Epithelial cell of proximal tubule (primary cell): ENCODE results near the gene DEUP1. TPM values are rescaled to one million over a fixed set of nuclear protein-coding genes. Genes with fewer than 3 reads are reported as not detected.
A peak's percentile ranks its signal among the peaks of the same experiment; 100 is the strongest.
"Not testable (repeated sequence)": the region's sequence is repeated elsewhere in the genome, so short reads cannot be mapped to it uniquely, and the experiment has no call there.

Experiments used
- DNase-seq: peaks from one replicate; pipeline ENCODE4 v3.0.0-alpha.2; 2011; ENCODE audit warnings: low read depth
- H3K4me3 ChIP-seq: 2 replicates; pipeline ENCODE4 v1.5.1; 2011; ENCODE audit warnings: low read depth, mild to moderate bottlenecking, low read length
- CTCF ChIP-seq: conservative IDR thresholded peaks from 2 replicates; pipeline ENCODE4 v1.5.1; 2012; ENCODE audit warnings: low read depth, mild to moderate bottlenecking, low read length
- total RNA-seq: library from RNA; depleted of rRNA; stranded (reverse); fragments of >200 nt; gene quantifications from 2 replicates; pipeline ENCODE4 v1.2.3, GENCODE V29; 2015

DEUP1 gene
- total RNA-seq, 1 donor from 2014 or later: 0.69 TPM

DNA sequence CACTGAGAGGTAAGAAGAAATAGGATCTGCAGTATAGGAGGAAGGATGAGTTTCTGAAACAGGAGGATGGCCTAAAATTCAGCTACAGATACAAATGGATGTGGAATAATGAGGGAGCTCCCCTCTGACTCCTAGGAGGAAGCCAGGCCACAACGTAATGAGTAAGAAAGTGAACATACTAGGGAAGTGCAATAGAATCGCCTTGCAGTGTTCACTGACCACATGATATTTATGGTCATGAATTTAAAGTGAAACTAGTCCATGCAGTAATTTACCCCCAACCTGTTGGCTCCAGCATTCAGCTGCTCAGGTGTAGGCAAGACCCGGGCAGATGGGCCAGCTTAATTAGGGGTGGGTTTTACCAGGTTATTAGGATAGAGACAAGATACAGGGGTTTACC, 101.7 kb downstream of the DEUP1 start:
- TF ChIP-seq CTCF: no peak
- no peak for DNase-seq
- no peak overlapping the region for H3K4me3 ChIP-seq

- not testable (repeated sequence) for H3K4me3 ChIP-seq, DNase-seq
Measured at GRCh38 chr11:93443232-93443631, 112.7 kb downstream of the DEUP1 start.

DNA sequence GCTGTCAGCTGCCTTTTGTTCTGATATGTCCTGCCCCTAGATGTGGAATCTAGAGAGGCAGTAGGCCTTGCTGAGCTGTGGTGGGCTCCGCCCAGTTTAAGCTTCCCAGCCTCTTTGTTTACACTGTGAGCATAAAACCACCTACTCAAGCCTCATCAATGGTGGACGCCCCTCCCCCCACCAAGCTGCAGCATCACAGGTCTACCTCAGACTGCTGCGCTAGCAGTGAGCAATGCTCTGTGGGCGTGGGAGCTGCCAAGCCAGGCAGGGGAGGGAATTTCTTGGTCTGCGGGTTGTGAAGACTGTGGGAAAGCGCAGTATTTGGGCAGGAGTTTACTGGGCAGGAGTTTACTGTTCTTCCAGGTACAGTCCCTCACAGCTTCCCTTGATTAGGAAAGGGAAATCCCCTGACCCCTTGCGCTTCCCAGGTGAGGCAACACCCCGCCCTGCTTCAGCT, 114.1 kb downstream of the DEUP1 start:
- no peak overlapping the region for H3K4me3 ChIP-seq
- peak; percentile 30 for DNase-seq
- no peak for TF ChIP-seq CTCF

DNA sequence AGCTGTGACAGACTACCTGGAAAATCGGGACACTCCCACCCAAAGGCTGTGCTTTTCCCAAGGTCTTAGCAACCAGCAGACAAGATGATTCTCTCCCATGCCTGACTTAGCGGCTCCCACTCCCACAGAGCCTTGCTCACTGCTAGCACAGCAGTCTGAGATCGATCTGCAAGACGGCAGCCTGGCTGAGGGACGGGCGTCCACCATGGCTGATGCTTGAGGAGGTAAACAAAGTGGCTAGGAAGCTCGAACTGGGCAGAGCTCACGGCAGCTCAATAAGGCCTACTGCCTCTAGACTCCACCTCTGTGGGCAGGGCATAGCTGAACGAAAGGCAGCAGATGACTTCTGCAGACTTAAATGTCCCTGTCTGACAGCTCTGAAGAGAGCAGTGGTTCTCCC, 127.7 kb downstream of the DEUP1 start:
- no peak overlapping the region for H3K4me3 ChIP-seq
- no peak for TF ChIP-seq CTCF
- DNase-seq: no peak

- DNase-seq, H3K4me3 ChIP-seq: not testable (repeated sequence)
Measured at GRCh38 chr11:93463666-93464065, 133.1 kb downstream of the DEUP1 start.

DNA sequence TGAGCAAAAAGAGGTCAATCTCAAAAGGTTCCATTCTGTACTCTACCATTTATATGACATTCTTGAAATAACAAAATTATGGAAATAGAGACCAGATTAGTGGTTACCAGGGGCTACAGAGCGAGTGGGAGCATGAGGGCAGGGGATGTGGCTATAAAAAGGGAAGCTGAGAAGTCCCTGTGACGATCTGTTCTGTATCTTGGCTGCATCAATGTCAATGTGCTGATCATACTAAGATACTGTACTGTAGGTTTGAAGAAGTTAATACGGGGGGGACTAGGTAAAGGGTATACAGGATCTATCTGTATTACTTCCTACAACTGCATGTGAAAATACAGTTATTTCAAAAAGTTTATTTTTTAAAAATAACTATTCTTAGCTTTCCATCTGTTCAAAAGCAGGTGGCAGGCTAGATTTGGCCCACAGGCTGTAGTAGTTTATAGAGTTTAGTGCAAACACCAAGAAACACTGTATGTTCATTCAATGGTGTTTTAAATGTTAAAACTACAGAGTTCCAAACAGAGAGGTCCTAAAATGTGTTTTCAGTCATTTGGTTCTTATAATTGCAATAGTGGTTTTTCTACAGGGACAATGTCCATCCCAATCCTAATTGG, 134.5 kb downstream of the DEUP1 start:
- no peak overlapping the region for H3K4me3 ChIP-seq
- TF ChIP-seq CTCF: no peak
- no peak for DNase-seq

DNA sequence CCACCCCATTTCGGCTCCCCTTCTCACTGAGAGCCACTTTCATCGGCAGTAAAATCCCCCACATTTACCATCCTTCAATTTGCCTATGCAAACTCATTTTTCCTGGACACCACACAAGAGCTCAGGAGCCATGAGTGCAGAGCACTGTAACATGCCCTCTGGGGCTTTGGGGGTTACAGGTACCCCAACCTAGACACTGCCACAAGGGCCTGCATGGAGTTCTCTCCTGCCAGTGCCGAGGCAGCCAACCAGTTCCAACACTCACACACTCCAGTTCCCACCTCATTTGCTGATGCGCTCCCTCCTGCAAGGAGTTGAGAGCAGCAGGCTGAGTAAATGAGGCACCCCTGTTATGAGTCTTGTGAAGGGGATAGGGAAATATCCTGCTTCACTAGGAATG, 136.5 kb downstream of the DEUP1 start:
- no peak for TF ChIP-seq CTCF
- DNase-seq: no peak
- H3K4me3 ChIP-seq: no peak overlapping the region

DNA sequence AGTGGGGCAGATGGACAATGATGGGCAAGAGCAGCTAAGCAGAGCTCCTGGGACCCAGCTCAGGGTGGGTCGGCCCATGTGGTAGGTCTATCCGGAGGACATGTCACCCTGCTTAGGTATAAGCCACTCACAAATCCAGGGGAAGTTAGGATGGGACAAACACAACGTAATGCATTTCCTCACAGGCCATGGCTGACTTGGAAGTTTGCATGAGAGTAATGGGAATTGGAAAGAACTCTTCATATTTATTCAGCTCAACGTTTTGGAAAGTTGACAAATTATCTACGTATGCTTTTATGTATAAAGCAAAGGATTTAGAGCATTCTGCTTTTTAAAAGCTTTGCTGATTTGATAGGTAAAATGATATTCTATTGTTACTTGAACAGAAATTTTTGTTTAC, 137.7 kb downstream of the DEUP1 start:
- no peak overlapping the region for H3K4me3 ChIP-seq
- no peak for TF ChIP-seq CTCF

More for the DNA sequence above, 137.7 kb downstream of the DEUP1 start:
- no peak for DNase-seq
